NCI-H2107 (cell line): Measurements from ENCODE around the gene BACH1.
"Not testable (repeated sequence)": the region's sequence is repeated elsewhere in the genome, so short reads cannot be mapped to it uniquely, and the experiment has no call there.

Experiments
- DNase-seq: peaks from one replicate; lab custom pipeline; 2025; lab: John Stamatoyannopoulos, UW

BACH1 gene

GRCh38 chr21:29298348-29299045 lies at the start of gene BACH1:
Gene BACH1 (plus strand): TSS chr21:29298922. CDS start chr21:29321281, 22,359 bp downstream.
- peak; percentile 81 for DNase-seq

GRCh38 chr21:29249289-29249688 lies 49.4 kb upstream of the BACH1 start:
- not testable (repeated sequence) for DNase-seq

GRCh38 chr21:29250636-29251035 lies 48.1 kb upstream of the BACH1 start:
- DNase-seq: no peak

- not testable (repeated sequence) for DNase-seq
Observed at GRCh38 chr21:29253861-29254260, 44.9 kb upstream of the BACH1 start.

- no peak for DNase-seq
Observed at GRCh38 chr21:29254550-29254949, 44.2 kb upstream of the BACH1 start.

- DNase-seq: no peak
Observed at GRCh38 chr21:29256126-29256910, 42.4 kb upstream of the BACH1 start.

- DNase-seq: no peak
Observed at GRCh38 chr21:29257701-29258100, 41.0 kb upstream of the BACH1 start.

GRCh38 chr21:29258626-29259338 lies 39.9 kb upstream of the BACH1 start:
- DNase-seq: no peak

GRCh38 chr21:29260461-29260860 lies 38.3 kb upstream of the BACH1 start:
- no peak for DNase-seq

DNA sequence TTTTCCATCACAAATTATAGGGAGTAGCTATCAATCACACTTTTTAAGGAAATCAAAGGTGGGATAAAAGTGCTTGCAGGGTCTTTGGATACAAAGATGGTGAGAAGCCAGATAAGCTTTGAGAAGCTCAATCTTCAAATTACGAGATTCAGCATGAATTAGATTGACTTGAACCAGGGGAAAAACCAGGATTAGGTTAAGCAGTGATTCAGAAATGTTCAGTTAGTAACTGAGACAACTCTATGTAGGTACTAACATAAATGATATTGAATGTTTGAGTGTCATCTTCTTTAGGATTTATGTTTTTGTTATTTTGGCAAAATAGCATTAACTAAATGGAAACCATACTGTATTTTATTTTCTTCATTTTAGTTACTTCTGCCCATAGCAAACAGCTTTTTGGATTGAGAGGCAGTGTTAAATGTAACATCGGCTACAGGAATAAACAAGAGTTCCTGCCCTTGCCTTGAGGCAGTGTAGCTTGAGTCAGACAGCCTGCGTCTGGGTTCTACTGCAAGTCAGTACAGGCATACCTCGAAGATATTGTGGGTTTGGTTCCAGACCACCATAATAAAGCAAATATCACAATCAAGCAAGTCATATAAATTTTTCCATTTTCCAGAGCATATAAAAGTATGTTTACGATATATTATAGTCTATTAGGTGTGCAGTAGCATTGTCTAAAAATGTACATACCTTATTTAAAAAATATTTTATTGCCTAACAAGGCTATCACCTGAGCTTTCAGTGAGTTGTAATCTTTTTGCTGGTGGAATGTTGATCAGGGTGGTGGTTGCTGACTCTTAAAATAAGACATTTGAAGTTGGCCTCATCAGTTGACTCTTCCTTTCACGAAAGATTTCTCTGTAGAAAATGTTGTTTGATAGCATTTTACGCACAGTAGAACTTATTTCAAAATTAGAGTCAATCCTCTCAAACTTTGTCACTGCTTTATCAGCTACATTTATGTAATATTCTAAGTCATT lies 36.9 kb upstream of the BACH1 start:
- DNase-seq: no peak

DNA sequence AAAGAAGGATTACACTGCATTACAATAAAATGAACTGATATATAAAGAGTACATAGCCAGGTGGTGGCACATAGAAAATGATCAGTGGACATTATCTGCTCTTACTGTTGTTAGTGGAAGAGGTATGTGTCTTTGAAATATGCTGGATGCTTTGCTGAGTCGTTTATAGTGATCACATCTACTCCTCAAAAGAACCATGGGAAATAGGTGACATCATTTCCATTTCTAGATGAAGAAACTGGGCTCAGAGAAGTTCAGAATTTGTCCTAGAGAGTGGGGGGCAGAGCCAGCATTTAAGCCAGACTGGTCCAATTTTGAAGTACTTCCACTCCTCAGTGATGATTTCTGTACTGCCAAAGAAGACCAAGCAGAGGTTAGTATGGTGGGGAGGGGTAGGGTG lies 34.0 kb upstream of the BACH1 start:
- DNase-seq: no peak

GRCh38 chr21:29265690-29266479 lies 32.8 kb upstream of the BACH1 start:
- DNase-seq: no peak

DNA sequence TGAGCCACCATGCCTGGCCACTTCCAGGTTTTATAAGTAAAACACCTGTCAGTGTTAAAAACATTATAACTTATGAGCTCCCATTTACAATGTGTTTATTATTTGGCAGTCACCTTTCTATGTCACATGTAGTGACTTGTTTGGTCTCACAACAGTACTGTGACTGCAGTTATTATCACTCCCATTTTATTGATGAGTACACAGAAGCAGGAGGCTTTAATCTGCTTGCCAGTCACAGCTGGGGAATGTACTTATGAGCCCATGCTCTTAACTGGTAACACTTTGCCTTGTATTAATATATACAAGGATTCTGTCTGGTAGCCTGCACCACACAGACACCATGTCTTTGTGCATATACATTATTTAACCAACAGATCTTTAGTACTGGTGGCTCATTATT lies 31.1 kb upstream of the BACH1 start:
- DNase-seq: no peak

DNA sequence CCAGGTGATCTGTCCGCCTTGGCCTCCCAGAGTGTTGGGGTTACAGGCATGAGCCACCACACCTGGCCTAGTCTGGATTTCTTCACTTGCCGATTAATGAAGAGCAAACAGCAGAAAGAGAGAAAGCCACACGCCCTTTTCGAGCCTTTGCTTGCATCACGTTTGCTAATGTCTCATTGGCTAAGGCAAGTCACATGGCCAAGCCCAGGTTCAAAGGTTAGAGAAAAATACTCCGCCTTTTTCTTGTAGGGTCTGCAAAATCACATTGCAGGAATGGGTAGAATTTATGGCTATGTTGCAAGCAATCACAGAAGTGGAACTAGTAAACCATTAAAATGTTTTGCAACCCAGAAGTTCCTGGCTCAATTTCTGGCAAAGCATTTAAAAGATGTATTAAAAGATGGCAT lies 26.8 kb upstream of the BACH1 start:
- DNase-seq: no peak

DNA sequence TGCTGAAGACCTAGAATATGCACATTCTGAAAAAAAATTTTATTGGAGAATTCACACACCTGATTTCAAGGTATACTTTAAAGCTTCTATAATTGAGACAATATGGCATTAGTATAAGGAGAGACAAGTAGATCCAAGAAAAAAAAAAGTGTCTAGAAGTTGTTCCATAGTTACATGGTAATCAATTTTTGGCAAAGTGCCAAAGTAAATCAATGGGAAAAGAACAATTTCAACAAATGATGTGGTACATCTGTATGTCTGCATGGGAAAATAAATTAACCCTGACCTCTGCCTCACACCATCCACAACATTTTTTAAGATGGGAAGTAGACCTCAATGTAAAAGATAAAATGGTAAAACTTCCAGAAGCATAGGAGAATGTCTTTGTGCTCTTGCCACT lies 21.3 kb upstream of the BACH1 start:
- DNase-seq: no peak

- DNase-seq: no peak
Observed at GRCh38 chr21:29279558-29279957, 19.2 kb upstream of the BACH1 start.

DNA sequence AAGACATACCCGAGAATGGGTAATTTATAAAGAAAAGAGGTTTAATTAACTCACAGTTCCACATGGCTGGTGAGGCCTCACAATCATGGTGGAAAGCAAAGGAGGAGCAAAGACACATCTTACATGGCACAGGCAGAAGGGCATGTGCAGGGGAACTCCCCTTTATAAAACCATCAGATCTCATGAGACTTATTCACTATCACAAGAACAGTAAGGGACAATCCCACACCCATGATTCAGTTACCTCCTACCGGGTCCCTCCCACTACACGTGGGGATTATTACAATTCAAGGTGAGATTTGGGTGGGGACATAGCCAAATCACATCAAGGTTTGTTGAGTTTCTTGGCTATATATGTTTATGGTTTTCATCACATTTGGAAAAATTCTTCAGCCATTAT lies 16.9 kb upstream of the BACH1 start:
- DNase-seq: not testable (repeated sequence)

GRCh38 chr21:29287383-29287782 lies 11.3 kb upstream of the BACH1 start:
- no peak for DNase-seq

DNA sequence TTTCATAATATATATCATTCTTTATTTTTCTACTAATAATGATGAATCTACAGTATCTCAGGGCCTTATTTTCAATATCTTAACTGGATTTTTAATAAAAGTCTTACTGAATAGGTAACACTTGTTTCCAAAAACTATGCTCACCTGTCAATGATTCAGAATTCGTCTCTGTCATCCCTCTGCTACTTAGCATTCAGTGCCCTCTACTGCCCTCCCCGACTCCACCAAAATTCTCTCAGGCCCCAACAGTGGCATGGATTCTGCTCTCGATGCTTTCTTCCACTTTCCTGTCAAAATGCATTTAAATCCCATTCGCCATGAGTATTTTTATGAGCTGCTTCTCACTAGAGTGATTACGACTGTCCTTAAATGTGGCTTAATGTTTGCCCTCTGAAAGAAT lies 10.5 kb upstream of the BACH1 start:
- DNase-seq: no peak

- DNase-seq: no peak
Observed at GRCh38 chr21:29289317-29289716, 9.4 kb upstream of the BACH1 start.

GRCh38 chr21:29290240-29290639 lies 8.5 kb upstream of the BACH1 start:
- DNase-seq: no peak
